A549 treated with GW870086 at 1 μM for 4 hours (cell line): ENCODE data around the gene RABEP2. TPM values are rescaled to one million over a fixed set of nuclear protein-coding genes. Genes with fewer than 3 reads are reported as not detected.

Experiments used
- total RNA-seq: library from RNA; stranded (reverse); fragments of 200-300 nt; extraction: Qiagen RNA extraction; gene quantifications from 5 replicates; pipeline ENCODE4 v1.2.3, GENCODE V29; 2022; ENCODE audit warnings: low read depth

The RABEP2 gene, protein sequence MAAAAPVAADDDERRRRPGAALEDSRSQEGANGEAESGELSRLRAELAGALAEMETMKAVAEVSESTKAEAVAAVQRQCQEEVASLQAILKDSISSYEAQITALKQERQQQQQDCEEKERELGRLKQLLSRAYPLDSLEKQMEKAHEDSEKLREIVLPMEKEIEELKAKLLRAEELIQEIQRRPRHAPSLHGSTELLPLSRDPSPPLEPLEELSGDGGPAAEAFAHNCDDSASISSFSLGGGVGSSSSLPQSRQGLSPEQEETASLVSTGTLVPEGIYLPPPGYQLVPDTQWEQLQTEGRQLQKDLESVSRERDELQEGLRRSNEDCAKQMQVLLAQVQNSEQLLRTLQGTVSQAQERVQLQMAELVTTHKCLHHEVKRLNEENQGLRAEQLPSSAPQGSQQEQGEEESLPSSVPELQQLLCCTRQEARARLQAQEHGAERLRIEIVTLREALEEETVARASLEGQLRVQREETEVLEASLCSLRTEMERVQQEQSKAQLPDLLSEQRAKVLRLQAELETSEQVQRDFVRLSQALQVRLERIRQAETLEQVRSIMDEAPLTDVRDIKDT
- 9.0 to 10.3 TPM (median 9.6 TPM) in 5 replicates for total RNA-seq

DNA sequence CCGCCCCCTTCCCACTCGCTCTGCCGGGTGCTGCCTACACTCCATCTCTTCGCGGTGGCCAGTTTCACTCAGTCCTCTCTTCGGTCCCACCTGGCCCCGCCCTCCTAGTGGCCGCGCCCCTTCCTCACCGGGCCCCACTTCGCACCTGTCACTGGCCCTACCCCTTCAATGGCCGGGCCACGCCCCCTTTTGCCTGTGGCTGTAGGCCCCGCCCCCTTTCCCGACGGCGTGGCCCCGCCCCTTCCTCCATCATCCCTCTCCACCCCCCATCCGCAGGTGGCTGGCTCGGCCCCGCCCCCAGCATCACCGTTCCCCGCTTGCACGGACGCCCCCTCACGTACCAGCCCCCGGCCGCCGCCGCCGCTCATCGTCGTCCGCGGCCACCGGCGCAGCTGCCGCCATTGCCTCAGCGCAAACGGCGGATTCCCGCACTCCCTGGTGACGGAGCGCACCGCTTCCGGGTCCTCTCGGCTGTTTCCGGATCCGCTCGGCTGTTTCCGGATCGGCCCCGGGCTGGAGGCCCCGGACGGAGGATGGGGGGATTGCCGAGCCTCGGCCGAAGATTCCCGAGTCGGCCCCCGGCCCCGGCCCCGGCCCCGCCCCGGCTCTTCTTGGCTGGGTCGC is at the start of gene RABEP2:
Gene RABEP2 (minus strand): TSS at position 477 of the 624 bp plus-strand sequence. CDS start 75 bp downstream, at position 402.

DNA sequence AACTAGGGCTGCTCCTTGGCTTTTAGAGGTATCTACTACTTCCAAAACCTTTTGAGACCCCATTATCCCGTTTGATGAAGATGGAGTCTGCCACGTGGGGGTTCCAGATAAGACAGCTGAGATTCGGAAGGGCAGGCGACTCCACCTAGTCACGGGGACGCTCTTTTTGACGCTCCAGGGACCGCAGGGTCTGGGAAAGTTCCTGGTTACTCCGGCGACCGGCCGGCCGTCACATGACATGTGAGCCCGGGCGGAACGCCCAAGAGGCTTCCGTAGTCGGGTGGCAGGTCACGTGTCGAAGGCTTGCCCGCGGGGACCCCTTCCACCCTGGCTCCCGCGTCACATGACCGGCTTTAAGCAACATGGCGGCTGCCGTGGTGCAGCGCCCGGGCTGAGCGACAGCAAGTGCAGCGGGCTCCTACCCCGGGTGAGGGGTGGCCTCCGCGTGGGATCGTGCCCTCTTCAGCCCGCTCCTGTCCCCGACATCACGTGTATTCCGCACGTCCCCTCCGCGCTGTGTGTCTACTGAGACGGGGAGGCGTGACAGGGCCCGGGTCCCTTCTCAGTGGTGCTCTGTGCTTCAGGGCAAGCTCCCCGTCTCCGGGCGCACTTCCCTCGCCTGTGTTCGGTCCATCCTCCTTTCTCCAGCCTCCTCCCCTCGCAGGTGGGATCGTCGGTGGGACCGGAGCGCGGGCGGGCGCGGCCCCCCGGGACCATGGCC is 49.6 kb upstream of the RABEP2 start, which contains the start of gene SPNS1:
Gene SPNS1 (plus strand): TSS at position 342 of the 721 bp plus-strand sequence. CDS start 374 bp downstream, at position 716.

DNA sequence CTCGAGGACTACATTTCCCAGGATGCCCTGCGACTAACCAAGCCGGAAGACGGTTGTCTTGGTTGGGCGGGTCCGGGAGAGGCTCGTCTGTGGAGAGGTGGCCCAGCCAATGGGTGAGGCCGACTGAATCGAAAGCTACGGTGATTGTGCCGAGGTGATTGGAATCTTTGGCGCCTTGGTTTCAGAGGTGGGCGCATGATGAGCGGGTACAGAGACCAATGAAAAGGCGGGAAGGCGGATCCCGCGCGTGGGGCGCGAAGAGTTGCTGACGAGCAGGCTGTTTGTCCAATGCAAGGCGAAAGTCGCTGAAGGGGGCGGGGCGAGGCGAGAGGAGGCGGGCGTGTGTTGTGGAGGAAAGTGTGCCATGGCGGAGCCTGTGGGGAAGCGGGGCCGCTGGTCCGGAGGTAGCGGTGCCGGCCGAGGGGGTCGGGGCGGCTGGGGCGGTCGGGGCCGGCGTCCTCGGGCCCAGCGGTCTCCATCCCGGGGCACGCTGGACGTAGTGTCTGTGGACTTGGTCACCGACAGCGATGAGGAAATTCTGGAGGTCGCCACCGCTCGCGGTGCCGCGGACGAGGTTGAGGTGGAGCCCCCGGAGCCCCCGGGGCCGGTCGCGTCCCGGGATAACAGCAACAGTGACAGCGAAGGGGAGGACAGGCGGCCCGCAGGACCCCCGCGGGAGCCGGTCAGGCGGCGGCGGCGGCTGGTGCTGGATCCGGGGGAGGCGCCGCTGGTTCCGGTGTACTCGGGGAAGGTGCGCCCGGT is 25.8 kb upstream of the RABEP2 start, which contains the start of gene NFATC2IP:
Gene NFATC2IP (plus strand): TSS at position 290 of the 762 bp plus-strand sequence. CDS start 75 bp downstream, at position 365.

DNA sequence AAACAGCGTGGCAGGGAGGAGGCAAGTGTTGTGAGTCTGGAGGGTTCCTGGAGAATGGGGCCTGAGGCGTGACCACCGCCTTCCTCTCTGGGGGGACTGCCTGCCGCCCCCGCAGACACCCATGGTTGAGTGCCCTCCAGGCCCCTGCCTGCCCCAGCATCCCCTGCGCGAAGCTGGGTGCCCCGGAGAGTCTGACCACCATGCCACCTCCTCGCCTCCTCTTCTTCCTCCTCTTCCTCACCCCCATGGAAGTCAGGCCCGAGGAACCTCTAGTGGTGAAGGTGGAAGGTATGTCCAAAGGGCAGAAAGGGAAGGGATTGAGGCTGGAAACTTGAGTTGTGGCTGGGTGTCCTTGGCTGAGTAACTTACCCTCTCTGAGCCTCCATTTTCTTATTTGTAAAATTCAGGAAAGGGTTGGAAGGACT is 6.8 kb upstream of the RABEP2 start, which contains the start of gene CD19:
Gene CD19 (plus strand): TSS at position 171 of the 425 bp plus-strand sequence. CDS start 30 bp downstream, at position 201.

DNA sequence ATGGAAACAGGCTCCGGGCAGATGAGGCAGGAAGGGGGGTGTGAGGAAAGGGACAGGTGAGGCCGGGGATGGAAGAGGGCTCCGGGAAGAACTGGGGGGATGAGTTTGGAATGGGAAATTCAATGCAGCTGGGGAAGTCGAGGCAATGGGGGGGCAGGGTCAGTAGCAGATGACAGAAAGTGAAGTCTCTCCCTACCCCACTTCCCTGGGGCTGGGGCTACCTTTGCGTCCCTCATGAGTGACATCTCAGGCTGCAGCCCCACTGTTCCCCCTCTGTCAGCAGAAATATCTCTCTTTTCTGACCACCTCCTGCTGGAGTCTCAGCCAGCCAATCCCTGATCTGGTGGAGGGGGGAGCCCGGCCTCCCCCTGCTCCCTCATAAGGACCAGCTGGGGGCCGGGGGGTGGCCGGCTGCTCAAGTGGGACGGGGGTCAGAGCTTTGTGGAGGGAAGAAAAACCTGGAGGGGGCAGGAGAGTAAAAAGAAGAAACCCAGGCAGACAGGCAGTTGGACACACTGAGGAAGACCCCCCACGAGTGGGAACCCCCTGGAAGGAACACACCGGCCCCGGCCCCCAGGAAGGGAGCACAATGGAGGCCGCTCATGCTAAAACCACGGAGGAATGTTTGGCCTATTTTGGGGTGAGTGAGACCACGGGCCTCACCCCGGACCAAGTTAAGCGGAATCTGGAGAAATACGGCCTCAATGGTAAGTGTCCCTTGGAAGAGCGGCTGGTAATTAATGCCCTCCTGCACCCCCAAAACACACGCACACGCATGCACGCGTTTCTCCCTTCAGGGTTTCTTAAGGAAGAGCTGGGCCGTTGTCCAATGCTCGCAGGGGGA is 46.7 kb downstream of the RABEP2 start, which contains the start of gene ATP2A1:
Gene ATP2A1 (plus strand): TSS at position 406 of the 844 bp plus-strand sequence. CDS start 184 bp downstream, at position 590.

Other genes with a start within 250 kb of the RABEP2 start
- gene EIF3C, start 213.8 kb downstream of the RABEP2 start, total RNA-seq, result 188 to 398 TPM (median 344 TPM) in 5 replicates
- 1.3 to 1.7 TPM (median 1.4 TPM) in 5 replicates for gene NPIPB9, start 173.5 kb downstream of the RABEP2 start, total RNA-seq
- 88.7 to 128 TPM (median 123 TPM) in 5 replicates for gene ATXN2L, start 102.2 kb downstream of the RABEP2 start, total RNA-seq
- gene TUFM, start 78.9 kb downstream of the RABEP2 start, total RNA-seq, result 220 to 315 TPM (median 293 TPM) in 5 replicates
- gene SH2B1, start 61.4 kb downstream of the RABEP2 start, total RNA-seq, result 23.4 to 30.8 TPM (median 29.5 TPM) in 5 replicates
- gene ATP2A1, start 46.8 kb downstream of the RABEP2 start, total RNA-seq, result 1.7 to 4.8 TPM (median 2.1 TPM) in 5 replicates
- not detected in 5 replicates for gene CD19, start 6.7 kb upstream of the RABEP2 start, total RNA-seq
- gene NFATC2IP, start 25.7 kb upstream of the RABEP2 start, total RNA-seq, result 18.9 to 27.3 TPM (median 25.7 TPM) in 5 replicates
- 54.4 to 74.8 TPM (median 72.6 TPM) in 5 replicates for gene SPNS1, start 49.5 kb upstream of the RABEP2 start, total RNA-seq
- gene LAT, start 59.8 kb upstream of the RABEP2 start, total RNA-seq, result 3.1 to 5.2 TPM (median 4.2 TPM) in 5 replicates